ENCODE measurements around the gene GPR139.

Gene GPR139

DNA sequence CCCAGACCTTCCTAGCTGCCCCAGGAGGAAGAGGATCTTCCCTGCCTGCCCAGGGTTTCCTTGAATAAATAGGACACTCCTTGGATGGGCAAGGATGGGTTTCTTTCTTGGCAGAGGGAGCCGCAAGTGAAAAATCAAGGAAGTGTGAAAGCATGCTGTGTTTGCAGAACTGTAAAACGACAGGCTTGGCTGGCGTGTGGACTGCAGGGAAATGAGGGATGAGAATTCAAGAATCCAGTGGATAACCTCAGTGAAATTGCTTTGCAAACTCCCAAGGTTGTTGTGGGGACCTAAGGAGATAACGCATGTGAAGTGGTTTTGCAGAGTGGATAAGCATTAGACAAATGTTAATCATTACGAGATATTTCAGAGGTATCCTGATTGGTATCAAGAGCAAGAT is 20.4 kb downstream of the GPR139 start:
- no peak for DNase-seq (ENCODE audit: low read depth in 2 of 2)

DNA sequence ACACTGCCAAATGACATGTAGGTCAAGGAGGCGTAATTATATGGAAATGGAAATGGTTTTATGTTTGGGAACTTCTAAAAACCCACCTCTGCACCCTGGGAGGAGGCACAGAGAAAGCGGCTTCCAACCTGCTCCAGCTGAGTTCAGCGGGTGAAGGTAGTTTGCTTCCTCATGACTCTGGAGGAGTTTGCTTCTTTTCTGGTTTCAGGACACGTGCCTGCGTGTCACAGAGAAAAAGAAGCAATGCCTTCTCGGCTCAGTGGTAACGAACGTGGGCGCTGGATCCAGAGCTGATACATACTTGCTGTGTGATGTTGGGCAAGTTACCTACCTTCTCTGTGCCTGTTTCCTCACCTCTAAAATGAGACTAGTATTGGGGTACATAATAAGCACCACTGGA is 22.1 kb downstream of the GPR139 start:
- no peak for DNase-seq (ENCODE audit: low read depth in 2 of 2)

DNA sequence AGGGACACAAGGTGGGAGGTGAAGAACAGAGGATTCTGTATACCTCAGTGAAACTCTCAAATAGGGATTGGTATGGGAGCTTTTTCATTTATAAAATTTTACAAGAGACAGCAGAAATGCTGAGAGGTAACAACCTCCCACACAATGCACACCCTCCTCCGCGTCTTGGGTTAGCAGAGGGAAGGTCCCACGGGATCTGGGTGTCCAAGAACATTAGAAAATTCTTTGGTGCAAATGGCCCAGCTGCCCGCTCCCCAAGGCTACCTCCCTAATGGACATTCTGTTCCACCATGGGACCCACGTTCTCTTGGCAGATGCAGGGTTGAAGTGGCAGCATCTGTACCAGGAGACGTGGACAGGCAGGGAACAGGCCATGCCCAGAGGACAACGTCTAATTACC is 22.5 kb downstream of the GPR139 start:
- DNase-seq (ENCODE audit: low read depth in 2 of 2), result no peak

DNA sequence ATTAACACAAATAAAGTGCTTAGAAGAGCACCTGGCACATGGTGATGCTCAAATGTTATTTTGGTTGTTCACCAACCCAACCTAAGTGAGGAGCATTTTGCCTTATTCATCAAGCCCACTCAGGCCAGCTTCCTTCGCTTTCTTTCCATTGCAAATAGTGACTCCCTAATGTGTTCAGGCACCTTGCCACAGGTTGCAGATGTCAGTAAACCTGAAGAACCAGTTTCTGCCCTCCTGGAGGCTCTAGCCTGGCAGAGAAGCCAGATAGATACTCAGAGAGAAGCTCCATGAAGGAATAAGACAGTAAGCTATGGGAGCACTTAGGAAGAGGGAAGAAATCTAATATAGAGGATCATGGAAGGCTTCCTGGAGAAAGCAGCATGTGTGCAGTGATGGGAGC is 23.9 kb downstream of the GPR139 start:
- DNase-seq (ENCODE audit: low read depth in 2 of 2), result no peak

DNA sequence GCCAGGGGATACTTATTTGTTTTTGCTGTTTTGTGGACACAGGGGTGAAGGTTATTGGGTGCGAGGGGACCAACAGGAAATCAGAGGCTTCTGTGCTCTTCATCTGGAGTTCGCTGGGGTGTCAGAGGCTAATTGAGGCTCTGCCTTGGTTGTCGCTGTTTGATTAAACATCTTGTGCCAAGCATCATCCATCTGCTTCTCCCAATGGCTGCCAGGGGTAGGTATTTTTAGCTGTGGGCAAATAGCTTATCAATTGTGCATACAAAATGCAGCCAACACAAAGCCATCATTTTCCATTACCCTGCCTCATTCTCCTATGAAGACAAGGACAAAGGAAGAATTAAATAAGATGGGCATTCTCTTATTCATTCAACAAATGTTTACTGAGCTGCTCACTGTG is 27.8 kb downstream of the GPR139 start:
- DNase-seq (ENCODE audit: low read depth in 2 of 2), result no peak

DNA sequence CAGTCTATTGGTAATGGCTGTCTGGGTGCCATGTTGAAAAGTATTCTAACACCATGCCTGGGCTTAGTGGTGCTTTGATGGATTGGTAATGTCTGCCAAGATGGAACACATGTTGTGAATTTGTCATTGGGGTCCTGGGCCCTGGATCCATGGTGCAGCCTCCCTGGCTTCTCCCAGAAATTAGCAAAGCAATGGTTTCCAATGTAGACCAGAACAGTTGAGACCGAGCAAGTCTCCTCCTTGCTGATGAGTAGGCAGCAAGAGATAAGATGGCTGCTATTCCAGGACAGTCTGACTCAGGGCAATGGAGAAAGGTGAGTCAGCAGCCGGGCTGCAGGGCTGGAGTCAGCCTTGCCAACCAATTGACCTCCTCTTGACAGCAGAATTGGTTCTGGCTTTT is 30.8 kb downstream of the GPR139 start:
- no peak for DNase-seq (ENCODE audit: low read depth in 2 of 2)

DNA sequence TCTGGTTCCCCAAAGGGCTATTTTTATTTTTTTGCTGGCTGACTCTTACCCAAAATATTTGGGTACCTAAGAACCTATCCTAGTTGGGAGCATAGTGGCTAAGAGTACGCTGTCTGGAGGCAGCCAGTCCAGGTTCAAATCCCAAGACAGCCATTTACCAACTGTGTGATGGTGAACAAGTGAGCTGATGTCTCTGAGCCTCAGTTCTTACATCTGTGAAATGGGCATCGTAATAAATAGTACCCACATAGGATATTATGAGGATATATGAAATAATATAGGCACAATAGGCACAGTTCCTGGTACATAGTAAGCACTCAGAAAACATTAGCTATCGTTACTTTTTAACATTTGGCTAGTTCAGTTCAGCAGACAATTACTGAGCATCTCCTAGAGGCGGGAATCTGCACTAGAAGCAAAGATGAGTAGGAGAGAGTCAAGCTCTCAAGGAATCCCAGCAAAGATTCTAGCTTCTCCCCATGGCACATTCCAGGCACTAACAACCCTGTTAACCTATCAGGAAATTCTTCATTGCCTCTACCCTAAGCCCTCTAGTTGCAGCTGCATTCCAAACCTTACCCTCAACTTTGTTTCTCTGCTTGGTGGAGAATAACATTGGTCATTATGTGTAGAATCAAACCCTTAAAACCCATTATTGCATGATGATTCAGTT is 31.6 kb downstream of the GPR139 start:
- no peak for DNase-seq (ENCODE audit: low read depth in 2 of 2)

DNA sequence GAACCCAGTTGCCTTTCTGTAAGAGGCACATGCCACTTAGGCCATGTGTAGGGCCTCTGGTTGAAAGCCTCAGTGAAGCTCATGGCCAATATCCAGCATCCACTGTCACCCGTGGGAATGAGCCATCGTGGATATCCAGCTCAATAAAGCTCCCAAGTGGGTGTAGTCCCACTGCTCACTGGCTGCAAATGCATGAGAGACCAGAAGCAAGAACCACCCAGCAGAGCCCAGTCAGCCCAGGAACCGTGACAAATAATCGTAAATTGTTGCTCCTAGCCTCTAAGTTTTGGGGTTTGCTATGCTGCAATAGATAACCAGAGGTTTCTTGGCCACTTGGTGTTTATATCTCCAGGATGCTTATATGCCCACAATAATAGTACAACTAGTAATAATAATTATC is 33.7 kb downstream of the GPR139 start:
- no peak for DNase-seq (ENCODE audit: low read depth in 2 of 2)

DNA sequence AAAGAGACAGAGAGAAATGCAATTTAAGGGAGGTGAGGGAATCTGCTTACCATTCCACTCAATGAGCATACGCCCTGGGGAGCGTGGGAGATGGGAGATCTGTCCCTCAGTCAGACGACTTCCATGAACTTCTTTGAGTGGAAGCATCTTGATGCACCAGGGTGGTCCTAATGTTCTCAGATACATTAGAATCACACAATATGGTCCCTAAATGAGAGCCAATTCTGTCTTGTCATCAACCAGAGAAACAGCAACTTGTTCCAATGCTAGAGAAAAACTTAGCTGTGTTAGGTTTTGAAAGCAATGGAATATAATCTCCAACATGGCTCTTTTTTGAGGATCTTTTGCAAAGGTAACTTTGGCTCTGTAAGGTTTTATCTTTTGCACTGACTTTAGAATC is 44.1 kb downstream of the GPR139 start:
- DNase-seq (ENCODE audit: low read depth in 2 of 2), result no peak

DNA sequence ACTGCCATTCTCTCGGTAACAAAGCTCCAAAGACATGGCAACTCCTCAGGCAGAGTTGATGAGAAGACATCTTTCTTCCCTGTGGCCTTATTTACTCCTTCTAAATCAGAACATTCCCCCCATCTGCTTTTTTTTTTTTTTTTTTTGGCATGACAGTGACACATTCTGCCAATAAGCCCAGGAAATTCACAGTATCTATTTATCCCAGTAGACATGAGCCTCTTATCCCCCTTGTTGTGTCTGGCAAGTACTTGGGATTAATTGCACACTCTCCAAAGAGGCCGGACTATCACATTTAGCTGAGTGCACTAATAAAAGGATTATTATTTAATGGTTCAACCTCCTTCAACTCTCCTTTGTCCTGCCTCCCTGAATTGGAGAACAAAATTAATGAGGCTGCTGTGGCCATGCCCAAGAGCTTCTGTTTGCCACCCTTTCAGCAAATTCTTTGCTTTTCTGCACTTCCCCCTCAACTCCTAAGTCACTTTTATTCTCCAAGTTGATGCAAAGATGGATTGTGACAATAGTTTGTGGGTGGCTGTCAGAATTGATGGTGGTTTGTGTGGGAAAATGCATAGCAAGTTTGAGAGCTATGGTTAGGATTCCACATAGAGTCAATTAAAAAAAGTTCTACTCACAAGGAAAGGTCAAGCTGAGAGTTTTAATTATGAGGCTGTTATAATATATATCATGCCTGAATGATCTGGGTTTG is 47.2 kb downstream of the GPR139 start:
- no peak for DNase-seq (ENCODE audit: low read depth in 2 of 2)

DNA sequence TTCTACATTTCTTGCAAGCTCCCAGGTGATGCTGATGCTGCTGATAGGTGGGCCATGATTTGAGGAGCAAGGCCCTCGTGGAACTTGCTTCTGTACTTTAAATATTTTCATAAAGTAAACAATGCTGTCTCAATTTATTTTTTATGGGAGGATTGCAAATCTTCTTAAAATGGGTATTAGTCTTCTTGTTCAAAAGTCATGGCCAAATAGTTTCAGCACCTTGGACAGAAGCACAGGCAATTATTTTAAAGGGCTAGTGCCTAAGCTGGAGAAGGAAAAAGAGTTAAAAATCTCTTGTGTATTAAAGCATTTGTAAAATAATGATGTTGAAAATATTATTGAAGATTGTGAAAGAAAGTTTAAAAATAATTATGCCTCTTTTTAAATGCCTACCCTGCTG is 50.5 kb downstream of the GPR139 start:
- no peak for DNase-seq (ENCODE audit: low read depth in 2 of 2)

DNA sequence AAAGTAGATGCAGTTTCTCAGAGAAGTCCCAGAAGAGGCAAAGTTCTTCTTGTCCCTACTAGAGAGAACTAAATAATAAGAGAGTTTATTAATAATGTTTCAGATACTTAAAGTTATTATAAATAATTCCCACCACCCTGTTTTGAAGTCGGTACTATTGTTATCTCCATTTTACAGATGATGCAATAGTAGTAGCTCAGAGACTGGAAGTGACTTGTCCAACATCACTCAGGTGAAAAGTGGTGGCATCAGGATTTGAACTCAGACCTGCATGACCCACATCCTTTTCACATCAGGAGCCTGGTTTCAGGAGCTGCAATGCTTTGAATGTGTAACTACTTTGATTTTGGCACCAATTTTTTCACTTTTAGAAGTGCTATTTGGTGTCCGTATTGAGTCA is 52.7 kb downstream of the GPR139 start:
- DNase-seq (ENCODE audit: low read depth in 2 of 2), result no peak

DNA sequence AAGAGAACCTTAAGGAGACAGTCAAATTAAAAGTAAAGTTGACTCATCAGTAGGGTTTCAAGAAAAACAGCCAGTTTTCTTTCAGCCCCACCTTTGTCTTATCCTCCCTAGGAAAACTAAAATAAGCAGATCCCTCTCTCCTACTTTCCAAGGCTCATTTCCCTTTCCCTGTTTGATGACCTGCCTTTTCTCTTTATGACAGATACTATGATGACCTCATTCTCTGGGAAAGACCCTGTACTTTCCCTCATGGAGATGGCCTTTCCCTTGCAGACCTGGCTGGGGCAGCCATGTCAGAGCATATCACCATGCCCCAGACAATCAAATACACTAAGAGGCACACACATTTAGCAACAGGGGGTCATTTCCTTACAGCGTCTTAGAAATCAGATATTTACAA is 53.6 kb downstream of the GPR139 start:
- no peak for DNase-seq (ENCODE audit: low read depth in 2 of 2)

DNA sequence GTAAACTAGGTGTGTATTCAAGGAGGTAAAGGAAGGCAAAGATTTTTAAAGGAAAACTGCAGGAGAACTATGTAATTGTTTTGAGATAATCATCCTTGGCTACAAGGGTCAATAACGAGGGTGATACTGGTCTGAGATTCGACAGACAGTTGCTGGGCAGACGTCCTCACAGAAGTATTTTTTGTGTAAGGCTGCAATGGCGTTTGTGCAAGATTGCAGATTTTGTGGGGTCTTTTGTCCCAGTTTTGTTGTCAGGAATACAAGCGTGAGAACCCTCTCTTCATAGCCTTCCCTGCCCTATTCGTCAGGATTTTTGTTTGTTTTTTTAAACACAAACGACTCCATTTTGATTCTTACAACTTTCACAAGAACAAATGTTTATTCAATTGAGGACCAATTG is 57.5 kb downstream of the GPR139 start:
- DNase-seq (ENCODE audit: low read depth in 2 of 2), result no peak

DNA sequence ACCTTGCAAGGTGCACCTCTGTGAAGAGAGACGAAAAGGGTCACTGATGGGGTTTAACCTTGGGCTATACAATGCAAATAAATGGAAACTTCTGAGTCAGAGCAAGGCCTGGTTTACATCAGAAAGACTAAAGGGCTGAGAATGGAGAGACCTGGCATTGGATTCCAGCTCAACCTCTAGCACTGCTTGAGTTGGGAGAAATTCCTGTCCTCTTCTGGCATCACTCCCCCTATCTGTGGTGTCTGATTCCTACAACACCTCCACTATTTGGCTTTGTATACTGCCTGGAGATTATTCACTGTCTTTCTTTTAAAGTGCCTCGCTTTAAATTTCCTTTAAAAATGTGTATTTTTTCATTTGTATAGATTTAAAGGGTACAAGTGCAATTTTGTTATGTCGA is 68.8 kb downstream of the GPR139 start:
- DNase-seq (ENCODE audit: low read depth in 2 of 2), result no peak

DNA sequence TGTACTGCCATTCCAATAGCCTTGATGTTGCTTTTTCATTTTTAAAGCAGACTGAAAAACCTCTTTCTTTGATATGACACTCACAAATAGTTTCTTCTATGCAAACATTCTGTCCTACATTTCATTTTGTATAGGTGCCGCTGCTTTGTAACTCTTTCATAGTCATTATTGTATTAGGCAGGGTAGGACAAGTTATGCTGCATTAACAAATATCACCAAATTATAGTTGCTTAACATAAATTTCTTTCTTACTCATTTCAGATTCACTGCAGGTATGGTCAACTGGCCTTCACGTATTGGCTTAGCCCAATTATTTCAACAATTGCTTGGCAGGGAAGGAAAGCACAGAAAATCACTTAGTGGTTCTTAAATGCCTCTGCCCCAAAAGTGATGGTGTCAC is 70.8 kb downstream of the GPR139 start:
- no peak for DNase-seq (ENCODE audit: low read depth in 2 of 2)

DNA sequence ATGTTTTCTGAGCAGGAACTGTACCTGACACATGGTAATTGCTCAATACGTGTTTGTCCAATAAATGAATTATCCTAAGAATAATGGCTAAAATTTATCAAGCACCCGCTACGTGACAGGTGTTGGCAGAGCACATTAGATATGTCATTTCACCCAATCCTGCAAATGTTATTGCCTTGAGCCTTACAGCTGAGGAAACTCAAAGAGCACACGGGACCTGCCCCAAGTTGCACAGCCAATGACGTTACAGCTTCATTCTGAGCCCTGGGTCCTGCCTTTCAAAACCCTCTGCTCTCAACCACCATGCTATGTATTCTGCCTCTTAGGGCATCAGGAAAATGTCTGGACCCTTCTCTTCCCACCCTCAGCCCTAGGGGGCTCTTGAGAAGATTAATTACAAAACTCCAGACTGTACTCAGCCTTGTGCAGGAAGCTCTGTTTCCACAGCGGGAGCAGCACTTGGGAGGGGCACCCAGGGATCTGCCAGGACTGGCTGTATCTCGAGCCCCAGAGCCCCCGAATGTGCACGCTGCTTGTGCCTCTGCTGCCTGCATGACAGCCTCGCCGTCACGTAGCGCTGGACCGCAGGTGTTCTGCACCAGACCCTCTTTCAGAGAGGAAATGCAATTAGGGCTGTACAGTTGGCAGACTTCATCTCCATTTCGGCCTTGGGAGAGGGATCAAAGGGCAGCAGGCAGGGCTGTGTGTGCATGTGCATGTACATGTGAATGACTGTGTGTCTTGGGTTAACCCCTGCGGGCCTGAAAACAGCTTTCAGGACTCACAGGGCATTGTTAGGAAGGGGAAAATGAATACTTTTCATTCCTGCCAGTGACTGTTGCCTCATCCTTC is 71.6 kb downstream of the GPR139 start:
- DNase-seq (ENCODE audit: low read depth in 2 of 2), result no peak

DNA sequence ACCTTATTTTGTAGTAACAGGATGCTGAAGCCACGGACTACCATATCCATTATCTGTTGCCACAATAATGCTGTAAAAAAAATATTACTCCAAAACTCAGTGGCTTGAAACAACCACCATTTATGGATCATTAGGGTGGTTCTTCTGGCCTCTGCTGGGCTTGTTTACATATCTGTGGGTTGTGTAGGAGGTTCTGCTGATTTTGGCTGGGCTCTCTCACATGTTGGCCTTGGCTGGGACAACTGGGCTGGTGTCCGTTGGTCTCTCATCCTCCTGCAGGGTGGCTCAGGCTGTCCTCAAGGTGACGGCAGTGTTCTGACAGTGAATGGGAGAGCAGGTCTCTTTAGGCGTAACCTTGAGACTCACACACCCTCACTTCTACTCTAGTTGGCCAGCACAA is 76.0 kb downstream of the GPR139 start:
- DNase-seq (ENCODE audit: low read depth in 2 of 2), result no peak

DNA sequence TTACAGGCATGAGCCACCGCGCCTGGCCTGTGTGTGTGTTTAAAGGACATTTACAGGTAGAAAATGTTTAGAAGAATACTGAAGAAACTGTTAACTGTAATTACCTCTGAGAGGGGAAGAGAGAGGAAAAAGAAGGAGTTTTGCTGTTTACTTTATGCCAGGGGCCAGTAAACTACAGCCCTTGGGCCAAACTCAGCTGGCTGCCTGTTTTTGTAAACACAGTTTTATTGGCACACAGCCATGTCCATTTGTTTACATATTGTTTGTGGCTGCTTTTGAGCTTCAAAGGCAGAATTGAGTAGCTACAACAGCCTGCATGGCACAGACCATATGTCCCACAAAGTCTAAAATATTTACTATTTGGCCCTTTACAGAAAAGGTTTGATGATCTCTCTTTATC is 76.4 kb downstream of the GPR139 start:
- no peak for DNase-seq (ENCODE audit: low read depth in 2 of 2)

DNA sequence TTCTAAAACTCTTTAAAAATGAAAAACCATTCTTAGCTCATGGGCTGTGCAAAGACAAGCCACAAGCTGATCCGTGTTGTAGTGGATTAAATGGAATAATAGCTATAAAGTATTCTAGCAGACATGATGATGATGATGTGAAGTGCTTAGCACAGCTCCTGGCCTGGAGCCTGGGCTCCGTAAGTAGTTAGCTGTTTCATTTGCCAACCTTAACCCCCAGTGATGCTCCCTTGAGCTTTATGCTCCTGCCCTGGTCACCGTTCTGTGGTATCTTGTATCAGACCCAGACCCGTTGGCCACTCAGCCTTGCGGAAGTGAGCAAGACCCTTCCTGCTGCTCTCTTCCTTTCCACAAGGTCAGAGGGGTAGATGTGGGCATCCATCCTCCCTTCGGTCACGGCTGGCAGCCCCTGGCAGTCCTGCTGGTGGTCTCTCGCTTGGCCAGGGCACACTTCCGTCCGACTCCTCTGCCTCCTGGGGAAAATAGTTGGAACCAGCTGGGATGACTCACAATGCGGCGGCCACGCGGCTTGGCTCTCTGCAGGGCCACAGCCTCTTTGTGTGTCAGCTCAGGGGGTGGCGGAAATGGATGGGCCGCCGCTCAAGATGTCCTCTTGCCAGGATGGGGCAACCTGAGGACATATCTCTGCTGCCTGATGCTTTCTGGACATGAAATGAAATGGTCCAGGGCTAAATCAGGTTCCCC is 79.1 kb downstream of the GPR139 start:
- no peak for DNase-seq (ENCODE audit: low read depth in 2 of 2)

DNA sequence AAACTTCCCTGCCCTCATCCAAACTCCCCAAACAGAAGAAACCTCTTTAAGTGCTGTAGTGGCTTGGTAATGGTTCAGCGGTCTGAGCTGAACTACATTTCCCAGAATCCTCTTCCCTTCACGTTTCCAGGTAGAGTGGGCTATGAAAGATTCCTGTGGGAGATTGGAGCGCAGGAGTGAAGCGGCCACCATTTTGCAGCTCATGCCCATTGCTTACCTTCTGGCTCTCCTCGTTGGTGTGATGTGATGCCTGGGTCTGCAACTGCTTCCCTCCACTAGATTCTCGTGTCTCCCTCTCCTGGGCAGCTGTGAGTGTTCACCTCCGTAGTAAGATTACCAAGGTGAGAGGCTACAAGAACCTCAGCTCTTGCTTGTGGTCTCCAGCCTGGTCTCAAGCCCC is 82.1 kb downstream of the GPR139 start:
- no peak for DNase-seq (ENCODE audit: low read depth in 2 of 2)

DNA sequence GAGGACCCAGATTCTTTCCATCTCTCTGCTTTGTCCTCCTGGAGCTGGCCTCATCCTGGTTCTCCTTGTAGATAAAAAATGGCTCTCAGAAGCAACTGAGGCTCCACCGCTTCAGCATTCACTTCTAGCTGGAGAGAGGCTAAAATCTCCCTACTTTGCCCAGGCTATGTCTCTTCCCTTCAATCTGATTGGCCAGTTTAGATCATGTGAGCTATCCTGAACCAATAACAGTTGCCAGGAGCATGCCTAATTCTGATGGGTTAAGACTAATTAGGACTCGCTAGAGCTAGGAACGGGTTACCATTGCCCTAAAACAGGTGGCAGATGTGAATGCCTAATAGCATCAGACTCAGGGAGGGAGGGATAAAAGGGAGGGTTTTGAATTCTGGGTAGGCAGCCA is 89.6 kb downstream of the GPR139 start:
- DNase-seq (ENCODE audit: low read depth in 2 of 2), result no peak
